Non-pigmented ciliary epithelial cell (primary cell): ENCODE data around the gene COL1A2.

Source experiments
- DNase-seq: peaks from one replicate; pipeline ENCODE4 v3.0.0-alpha.2; 2010; ENCODE audit warnings: low read depth

COL1A2 gene

GRCh38 chr7:94394437-94395140, at the start of gene COL1A2:
Gene COL1A2, plus strand, starts transcription at chr7:94394895. Its CDS starts 137 bp downstream, at chr7:94395032.
- peak; percentile 97 for DNase-seq

- DNase-seq = no peak
These were observed 48.8 kb upstream of the COL1A2 start for GRCh38 chr7:94345907-94346306.

GRCh38 chr7:94348142-94348541, 46.6 kb upstream of the COL1A2 start:
- DNase-seq = peak; percentile 66

DNA sequence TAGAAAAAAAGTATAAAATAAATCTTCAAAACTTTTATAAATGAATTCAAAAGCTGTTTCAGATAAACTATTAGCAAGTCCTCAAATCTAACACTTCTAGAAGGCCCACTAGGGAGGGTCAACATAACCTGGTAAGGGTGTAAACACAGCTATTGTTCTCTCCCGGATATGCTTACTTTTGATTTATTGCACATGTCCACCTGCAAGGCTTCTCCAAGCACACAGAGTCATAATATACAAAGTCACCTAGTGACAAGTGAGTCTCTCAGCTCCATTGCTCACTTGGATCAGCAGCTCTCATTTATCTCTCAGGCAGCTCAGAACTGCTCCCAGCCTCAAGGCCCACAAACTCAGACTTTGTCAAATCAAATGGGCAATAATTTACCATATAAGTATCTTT, 44.0 kb upstream of the COL1A2 start:
- DNase-seq = no peak

GRCh38 chr7:94351703-94352102, 43.0 kb upstream of the COL1A2 start:
- no peak for DNase-seq

DNA sequence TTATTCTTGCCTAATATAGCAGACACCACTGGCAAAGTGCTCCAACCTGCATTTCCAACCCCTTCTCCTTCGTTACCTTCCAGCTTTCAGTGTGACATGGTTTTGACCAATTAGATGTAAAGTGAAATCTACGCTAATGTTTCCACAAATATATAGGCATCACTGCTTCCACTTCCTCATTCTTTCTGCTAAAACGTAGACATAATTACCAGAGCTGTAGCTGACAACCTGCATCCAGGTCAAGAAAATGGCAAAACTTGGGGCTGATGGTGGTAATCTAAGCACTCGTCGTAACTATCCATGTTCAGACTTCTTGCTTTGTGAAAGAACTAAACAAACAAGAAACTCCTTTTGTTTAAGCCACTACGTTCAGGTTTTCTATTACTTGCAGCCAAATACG, 41.8 kb upstream of the COL1A2 start:
- DNase-seq = no peak

- DNase-seq = no peak
These were observed 39.7 kb upstream of the COL1A2 start for GRCh38 chr7:94354953-94355352.

DNA sequence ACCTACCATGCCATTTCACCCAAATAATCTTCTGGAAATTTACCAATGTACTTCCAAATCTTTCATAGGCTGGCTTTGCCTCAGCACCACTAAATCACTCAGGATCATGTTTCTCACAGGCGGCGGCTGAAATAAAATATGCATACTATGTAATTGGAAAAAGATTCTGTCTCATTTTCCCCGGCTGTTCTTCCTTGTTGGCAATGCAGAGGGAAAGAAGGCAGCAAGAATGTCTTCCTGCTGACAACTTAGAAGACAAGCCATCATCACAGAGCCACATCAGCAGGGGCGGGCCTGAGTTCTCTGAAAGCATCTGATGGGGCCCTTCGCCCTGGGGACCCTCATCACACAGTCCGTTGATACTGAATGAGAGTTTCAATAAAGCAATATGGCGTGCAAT, 39.2 kb upstream of the COL1A2 start:
- DNase-seq = no peak

DNA sequence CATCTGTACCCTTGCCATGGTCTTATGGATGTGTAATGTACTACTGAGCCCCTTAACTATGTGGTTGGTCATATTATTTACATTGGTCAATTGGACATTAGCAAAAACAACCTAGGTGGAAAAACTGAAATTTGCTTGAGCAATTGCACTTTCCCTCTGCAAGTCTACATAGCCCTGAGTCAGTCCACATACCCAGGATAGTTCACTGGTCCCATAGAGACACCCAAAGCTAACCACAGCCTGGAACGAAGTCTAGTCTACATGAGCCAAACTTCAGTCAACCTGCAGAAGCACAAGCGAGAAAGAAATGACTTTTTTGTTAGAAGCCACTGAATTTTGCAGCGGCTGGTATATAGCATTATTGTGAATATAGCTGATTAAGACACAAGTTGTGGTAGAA, 37.6 kb upstream of the COL1A2 start:
- DNase-seq = no peak

DNA sequence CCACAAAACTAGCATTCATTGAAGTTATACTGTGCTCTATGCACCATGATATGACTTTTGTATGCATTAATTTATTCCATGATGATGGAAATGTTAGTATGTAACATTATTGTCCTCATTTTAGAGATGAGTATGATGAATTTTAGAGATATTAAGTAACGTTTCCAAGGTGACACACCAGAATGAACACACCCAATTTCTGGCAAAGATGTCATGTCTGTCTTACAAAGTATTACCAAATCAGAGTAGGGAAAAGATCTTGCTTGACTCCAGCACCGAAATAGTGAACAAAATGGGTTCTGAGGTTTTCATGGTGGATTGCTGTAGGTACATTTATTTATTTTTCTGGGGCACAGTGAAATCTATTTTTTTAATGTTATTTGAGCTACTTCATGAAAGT, 33.8 kb upstream of the COL1A2 start:
- no peak for DNase-seq

DNA sequence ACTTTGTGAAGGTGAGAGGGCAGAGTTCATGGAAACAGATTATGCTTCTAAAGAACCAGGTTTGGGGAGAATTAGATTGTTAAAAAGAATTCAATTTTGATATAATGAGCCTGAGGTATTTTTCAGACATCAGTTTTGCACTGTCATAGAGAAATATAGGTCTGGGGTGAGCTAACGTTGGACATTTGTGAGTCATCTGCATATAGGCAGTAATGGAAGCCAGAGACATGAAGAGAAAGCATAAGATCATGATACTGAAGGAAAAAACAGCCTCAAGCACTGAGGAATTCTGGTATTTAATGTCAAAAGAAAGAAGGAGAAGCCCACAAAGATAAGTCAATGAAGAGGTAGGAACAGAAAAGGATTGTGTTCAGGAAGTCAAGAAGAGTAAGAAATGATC, 32.4 kb upstream of the COL1A2 start:
- DNase-seq = no peak

- DNase-seq = no peak
These were observed 29.9 kb upstream of the COL1A2 start for GRCh38 chr7:94364816-94365215.

DNA sequence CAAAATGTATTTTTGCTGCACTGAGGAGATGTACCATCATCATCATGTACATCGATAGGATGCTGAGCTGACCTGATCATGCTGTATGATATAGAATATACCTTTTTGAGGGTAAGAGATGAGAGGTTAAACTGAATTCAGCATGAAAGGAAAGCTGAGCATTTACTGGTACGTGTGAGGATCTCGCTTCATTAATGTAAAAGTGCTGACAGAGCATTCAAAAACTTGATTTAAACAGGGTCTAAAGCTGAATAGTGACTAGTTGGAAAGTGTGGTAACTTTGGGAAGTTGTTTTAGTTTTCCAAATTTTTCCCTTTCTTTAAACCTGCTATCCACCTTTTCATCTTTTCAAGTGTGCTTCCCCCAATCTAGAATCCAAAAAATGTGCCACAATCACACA, 28.5 kb upstream of the COL1A2 start:
- DNase-seq = no peak

GRCh38 chr7:94366832-94367231, 27.9 kb upstream of the COL1A2 start:
- DNase-seq = no peak

DNA sequence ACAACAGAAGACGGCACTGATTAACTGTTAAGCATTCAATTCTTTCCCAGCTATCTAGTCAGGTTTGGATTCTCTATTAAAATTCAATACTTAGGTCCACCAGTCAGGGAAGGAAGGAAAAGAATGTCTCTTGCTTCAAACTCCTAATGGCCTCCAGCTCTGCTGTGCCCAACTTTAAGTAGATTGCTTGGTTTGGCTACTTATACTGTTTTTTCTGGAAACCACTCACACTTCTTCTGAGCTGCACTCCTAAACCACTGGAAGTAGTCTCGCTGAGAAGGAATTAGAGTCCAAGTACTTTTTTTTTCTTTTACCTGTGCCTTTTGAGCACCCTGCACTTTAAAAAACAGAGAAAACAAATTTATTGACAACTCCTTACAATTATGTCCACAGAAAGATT, 26.7 kb upstream of the COL1A2 start:
- DNase-seq = no peak

DNA sequence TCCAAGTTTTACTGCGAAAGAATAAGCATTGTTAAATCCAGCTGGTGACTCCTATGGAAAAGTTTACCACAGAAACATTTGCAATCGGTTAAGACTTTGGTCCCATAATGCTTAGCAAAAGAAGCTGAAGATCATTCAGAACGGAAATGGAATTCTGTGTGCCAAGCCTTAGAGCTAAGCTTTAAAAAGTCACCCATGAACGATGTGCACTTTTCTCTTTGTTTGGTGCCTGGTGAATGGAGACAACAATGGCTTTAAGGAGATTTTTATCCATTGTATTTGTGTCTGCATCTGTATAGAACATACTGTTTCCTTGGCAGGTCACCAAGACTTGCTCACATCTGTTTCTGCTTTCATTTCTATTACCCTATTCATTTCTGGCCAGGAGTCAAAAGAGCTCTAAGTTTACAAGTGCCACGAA, 26.3 kb upstream of the COL1A2 start:
- DNase-seq = peak; percentile 84

GRCh38 chr7:94374231-94374630, 20.5 kb upstream of the COL1A2 start:
- DNase-seq = peak; percentile 84

- peak; percentile 91 for DNase-seq
These were observed 19.8 kb upstream of the COL1A2 start for GRCh38 chr7:94374721-94375566.

DNA sequence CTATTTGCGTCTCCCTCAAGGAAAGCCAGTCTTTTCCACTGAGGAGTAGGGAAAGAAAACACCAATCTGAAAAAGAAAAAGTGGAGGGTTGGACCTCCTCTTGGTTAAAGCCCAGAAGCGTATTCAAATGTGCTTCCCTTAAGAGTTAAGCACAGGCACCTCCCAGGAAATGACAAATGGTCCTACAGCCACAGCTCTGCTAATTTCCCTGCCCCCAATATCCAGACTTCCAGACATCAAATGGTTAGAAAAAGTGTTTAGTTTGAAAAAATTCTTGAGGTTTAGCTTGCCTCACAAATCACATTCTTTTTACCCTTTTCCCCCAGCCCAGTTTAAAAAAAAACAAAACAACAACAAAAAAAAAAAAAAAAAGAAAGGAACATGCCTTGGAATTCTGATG, 19.0 kb upstream of the COL1A2 start:
- peak; percentile 97 for DNase-seq

DNA sequence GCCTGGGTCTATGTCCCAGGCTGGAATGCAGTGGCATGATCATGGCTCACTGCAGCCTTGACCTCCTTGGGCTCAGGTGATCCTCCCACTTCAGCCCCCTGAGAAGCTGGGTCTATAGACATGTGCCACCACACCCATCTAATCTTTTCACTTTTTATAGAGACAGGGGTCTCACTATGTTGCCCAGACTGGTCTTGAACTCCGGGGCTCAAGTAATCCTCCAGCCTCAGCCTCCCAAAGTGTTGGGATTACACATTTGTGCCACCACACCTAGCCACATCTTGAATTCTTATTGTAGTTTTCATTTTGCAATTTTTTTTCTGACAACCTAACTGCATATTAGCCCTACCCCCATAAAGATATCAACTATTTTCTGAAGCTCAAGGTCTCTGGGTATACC, 18.4 kb upstream of the COL1A2 start:
- no peak for DNase-seq

DNA sequence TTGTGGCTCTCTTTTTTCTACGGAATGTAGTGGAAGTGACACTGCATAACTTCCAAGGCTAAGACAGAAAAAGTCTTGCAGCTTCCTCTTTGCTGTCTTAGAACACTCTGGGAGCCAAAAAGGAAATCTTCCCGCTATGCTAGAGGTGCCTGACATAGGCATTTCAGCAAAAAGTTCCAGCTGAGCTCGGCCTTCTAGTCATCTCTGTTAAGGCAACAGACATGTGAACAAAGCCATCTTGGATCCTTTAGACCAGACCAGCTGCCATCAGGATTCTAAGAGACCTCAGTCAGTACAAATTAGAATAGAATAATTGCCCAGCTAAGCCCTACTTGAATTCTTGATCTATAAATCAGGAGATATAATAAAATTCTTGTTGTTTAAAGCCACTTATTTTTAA, 16.3 kb upstream of the COL1A2 start:
- DNase-seq = no peak

GRCh38 chr7:94380264-94380663, 14.4 kb upstream of the COL1A2 start:
- no peak for DNase-seq

DNA sequence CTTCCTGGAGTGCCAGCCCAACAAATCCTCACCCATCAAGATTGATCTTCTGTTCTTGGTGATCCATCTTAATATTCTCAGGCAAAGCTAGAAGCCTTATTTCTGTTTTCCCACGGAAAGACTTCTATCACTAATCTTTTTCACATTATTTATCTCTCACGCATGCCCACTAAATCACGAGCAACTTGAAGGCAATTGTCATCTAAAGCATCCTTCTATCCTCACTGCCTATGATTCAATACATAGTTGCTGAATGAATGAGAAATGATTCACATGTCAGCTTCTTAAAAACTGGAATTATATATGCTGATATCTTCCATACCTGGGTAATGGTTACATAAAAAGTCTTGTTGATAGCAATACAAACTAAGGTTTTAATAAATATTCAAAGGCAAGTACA, 12.6 kb upstream of the COL1A2 start:
- no peak for DNase-seq

- no peak for DNase-seq
These were observed 11.9 kb upstream of the COL1A2 start for GRCh38 chr7:94382746-94383145.
